Esophagus mucosa (tissue), 1 donor: ENCODE data around the gene TNRC18. TPM values are rescaled to one million over a fixed set of nuclear protein-coding genes. Genes with fewer than 3 reads are reported as not detected.
"Not testable (repeated sequence)": the region's sequence is repeated elsewhere in the genome, so short reads cannot be mapped to it uniquely, and the experiment has no call there.

Experiments used
- ATAC-seq: fragments of 200-7000 bp; cut with Tn5 transposase; one replicate; pipeline ENCODE4 v1.9.1; 2020
- total RNA-seq: library from RNA; stranded (reverse); gene quantifications from one replicate; pipeline ENCODE4 v1.2.4, GENCODE V29; 2023
- donor health status: DM: yes; HTN: yes; CAD: no.

TNRC18 gene
- total RNA-seq, 1 donor from 2014 or later, result 26.2 TPM

GRCh38 chr7:5349005-5349380, 74.6 kb downstream of the TNRC18 start:
- no peak for ATAC-seq

GRCh38 chr7:5348134-5349004, 75.3 kb downstream of the TNRC18 start:
- no peak for ATAC-seq

- ATAC-seq, result peak; percentile 15
Measured at GRCh38 chr7:5345671-5346070, 78.0 kb downstream of the TNRC18 start.

- peak; percentile 9 for ATAC-seq
Measured at GRCh38 chr7:5345171-5345570, 78.5 kb downstream of the TNRC18 start.

- ATAC-seq, result no peak
Measured at GRCh38 chr7:5344342-5344741, 79.3 kb downstream of the TNRC18 start.

GRCh38 chr7:5343884-5344283, 79.8 kb downstream of the TNRC18 start:
- no peak for ATAC-seq

- no peak for ATAC-seq
Measured at GRCh38 chr7:5342631-5343030, 81.0 kb downstream of the TNRC18 start.

- ATAC-seq, result no peak
Measured at GRCh38 chr7:5339955-5340354, 83.7 kb downstream of the TNRC18 start.

- no peak for ATAC-seq
Measured at GRCh38 chr7:5337047-5337446, 86.6 kb downstream of the TNRC18 start.

GRCh38 chr7:5334671-5335070, 89.0 kb downstream of the TNRC18 start:
- peak; percentile 12 for ATAC-seq

GRCh38 chr7:5333121-5334045, 90.3 kb downstream of the TNRC18 start:
- peak; percentile 15 for ATAC-seq

- ATAC-seq, result peak; percentile 21
Measured at GRCh38 chr7:5332579-5332978, 91.1 kb downstream of the TNRC18 start.

GRCh38 chr7:5330288-5330687, 93.3 kb downstream of the TNRC18 start:
- ATAC-seq, result no peak

GRCh38 chr7:5324961-5325360, 98.7 kb downstream of the TNRC18 start:
- no peak for ATAC-seq

GRCh38 chr7:5323800-5324781, 99.5 kb downstream of the TNRC18 start:
- peak; percentile 18 for ATAC-seq

GRCh38 chr7:5322621-5323410, 100.8 kb downstream of the TNRC18 start:
- ATAC-seq, result peak; percentile 13

GRCh38 chr7:5320802-5321396, 102.7 kb downstream of the TNRC18 start:
- no peak for ATAC-seq

GRCh38 chr7:5320391-5320790, 103.2 kb downstream of the TNRC18 start:
- ATAC-seq, result no peak

GRCh38 chr7:5318613-5319012, 105.0 kb downstream of the TNRC18 start:
- ATAC-seq, result not testable (repeated sequence)

- ATAC-seq, result no peak
Measured at GRCh38 chr7:5315761-5316160, 107.9 kb downstream of the TNRC18 start.

- no peak for ATAC-seq
Measured at GRCh38 chr7:5314864-5315263, 108.8 kb downstream of the TNRC18 start.
